ENCODE results near the gene ABCC6. TPM values are rescaled to one million over a fixed set of nuclear protein-coding genes. Genes with fewer than 3 reads are reported as not detected.
A peak's percentile ranks its signal among the peaks of the same experiment; 100 is the strongest.
"Not testable (repeated sequence)": the region's sequence is repeated elsewhere in the genome, so short reads cannot be mapped to it uniquely, and the experiment has no call there.

Gene ABCC6
- total RNA-seq = 1 to 10 TPM in 2 of 4 donors, under 1 TPM in 2; 0.23 to 4.8 (median 0.73) TPM

DNA sequence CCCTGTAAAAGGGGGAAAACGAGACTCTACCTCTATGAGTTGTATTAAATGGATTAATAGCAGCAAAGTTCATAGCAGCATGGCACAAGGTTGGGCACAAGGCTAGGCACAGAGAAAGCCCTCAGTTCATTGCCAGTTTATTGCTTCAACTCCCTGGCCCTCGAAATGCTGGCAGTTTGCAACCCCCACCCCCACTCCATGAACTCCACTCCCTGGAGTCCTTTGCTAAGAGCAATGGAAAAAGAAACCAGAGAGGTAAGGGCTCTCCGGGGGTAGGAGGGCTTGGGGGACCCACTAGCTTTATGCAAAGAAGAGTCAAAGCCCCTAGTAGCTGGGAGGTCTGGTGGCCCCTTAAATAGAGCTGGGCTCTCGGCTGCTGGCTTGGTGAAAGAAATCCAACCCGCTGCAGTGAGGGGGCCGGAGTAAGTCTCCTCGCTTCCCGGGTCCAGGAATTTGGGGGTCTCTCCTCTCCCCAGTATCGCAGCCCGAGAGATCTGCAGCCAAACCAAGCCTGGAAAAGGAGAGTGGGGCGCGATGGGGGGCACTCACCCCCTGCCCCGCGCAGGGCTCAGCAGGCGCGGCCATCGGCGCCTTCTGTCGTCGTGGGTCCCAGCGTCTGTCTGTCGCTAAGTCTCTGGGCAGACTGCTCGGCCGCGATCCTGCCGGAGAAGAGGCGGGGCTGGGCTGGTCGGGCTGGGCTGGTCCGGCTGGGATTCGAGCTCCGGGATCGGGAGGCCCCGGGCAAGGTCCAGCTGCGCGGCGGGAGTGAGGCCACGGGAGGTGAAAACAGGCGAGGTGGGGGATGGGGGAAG, at the start of gene ABCC6:
Gene ABCC6, minus strand, starts transcription at position 645 of the 812 bp plus-strand sequence. Its CDS starts 60 bp downstream, at position 585.
- H3K9me3 ChIP-seq; H3K4me1 ChIP-seq; H3K27ac ChIP-seq; DNase-seq; intact Hi-C loops (cut with DNase I; ENCODE audit: low total_unique reads); in situ Hi-C loops (cut with MboI; ENCODE audit: low sequenced_read_pairs in 4 of 4); H3K27me3 ChIP-seq; H3K36me3 ChIP-seq: not testable (repeated sequence)
- peak in 1 of 2 donors; percentile 68 for ATAC-seq
- peak within 1 kb of the TSS in 3 of 4 donors; percentile 14 to 39 (median 21) for H3K4me3 ChIP-seq

GRCh38 chr16:16272573-16273221, 49.4 kb upstream of the ABCC6 start:
- in situ Hi-C loops (cut with MboI; ENCODE audit: low sequenced_read_pairs in 4 of 4); intact Hi-C loops (cut with DNase I; ENCODE audit: low total_unique reads); H3K27ac ChIP-seq; H3K9me3 ChIP-seq; ATAC-seq; H3K4me3 ChIP-seq; H3K4me1 ChIP-seq; DNase-seq; H3K36me3 ChIP-seq; H3K27me3 ChIP-seq: not testable (repeated sequence)

GRCh38 chr16:16271658-16272057, 48.4 kb upstream of the ABCC6 start:
- H3K27me3 ChIP-seq; in situ Hi-C loops (cut with MboI; ENCODE audit: low sequenced_read_pairs in 4 of 4); H3K9me3 ChIP-seq; H3K27ac ChIP-seq; DNase-seq; ATAC-seq; H3K4me1 ChIP-seq; H3K36me3 ChIP-seq; intact Hi-C loops (cut with DNase I; ENCODE audit: low total_unique reads); H3K4me3 ChIP-seq: not testable (repeated sequence)

DNA sequence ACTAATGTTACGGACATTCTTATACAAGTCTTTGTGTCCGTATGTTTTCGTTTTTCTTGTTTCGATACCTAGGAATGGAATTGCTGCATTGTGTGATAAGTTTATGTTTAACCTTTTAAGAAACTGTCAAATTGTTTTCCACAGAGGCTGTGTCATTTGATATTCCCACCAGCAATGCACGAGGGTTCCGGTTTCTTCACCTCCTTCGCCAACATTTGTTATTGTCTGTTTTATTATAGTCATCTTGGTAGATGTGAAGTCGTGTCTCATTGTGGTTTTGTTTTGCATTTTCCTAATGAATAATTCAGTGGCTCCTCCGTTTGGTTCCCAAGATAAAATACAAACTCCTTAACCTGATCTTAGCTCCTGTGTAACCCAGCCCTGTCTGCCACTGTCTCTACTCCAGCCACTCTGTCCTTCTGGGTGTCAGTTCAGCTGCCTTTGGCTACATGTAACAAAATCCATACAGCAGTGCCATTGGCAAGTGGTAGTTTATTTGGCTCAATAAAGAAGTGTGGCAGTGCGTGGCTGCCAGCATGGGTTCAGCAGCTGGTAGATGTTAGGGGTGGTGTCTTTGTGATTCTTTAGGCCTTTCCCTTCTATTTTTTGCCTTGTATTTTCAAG, 45.0 kb upstream of the ABCC6 start:
- DNase-seq; H3K4me3 ChIP-seq; H3K27me3 ChIP-seq; in situ Hi-C loops (cut with MboI; ENCODE audit: low sequenced_read_pairs in 4 of 4); H3K9me3 ChIP-seq; intact Hi-C loops (cut with DNase I; ENCODE audit: low total_unique reads); H3K4me1 ChIP-seq; H3K36me3 ChIP-seq: not testable (repeated sequence)
- peak; percentile 75 to 78 for ATAC-seq
- H3K27ac ChIP-seq = peak overlapping the region; percentile 61 to 79 (median 74)

DNA sequence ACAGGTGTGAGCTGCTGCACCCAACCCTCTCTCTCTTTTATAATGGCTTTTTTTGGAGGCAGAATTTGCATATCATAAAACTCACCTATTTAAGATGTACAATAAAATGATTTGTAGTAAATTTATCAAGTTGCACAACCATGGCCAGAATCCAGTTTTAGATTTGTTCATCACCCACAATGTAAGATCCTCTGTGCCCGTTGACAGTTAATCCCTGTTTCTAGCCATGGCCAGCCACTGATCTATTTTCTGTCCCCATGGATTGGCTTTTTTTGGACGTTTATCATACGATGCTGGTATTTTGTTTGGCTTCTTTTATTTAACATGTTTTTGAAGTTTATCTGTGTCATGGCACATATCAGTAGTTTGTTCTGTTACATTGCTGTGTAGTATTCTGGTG, 44.4 kb upstream of the ABCC6 start:
- H3K9me3 ChIP-seq; H3K36me3 ChIP-seq; in situ Hi-C loops (cut with MboI; ENCODE audit: low sequenced_read_pairs in 4 of 4); DNase-seq; intact Hi-C loops (cut with DNase I; ENCODE audit: low total_unique reads); H3K4me1 ChIP-seq; H3K4me3 ChIP-seq; H3K27me3 ChIP-seq: not testable (repeated sequence)
- peak overlapping the region in 3 of 4 donors; percentile 72 to 79 (median 76) for H3K27ac ChIP-seq
- peak; percentile 30 to 83 for ATAC-seq

DNA sequence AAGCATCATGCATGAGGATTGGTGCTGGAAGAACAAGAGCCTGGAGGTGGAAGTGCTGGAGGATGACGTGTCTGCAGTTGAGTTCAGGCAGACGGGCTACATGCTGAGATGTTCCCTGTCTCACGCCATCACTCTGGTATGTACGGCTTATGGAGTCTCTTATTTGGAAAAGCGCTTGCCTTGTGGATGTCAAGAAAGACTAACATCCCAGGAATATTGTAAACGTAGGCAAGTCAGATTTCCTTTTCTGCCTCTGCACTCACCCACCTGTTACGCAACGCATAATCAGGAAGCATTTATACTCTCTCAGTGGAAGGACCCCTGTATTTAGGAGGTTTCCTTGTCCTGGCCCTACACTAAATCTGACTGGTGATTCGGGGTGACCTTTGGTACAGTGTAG, 41.8 kb upstream of the ABCC6 start:
- H3K36me3 ChIP-seq; DNase-seq; ATAC-seq; intact Hi-C loops (cut with DNase I; ENCODE audit: low total_unique reads); H3K9me3 ChIP-seq; H3K4me3 ChIP-seq; H3K27me3 ChIP-seq; H3K27ac ChIP-seq; in situ Hi-C loops (cut with MboI; ENCODE audit: low sequenced_read_pairs in 4 of 4); H3K4me1 ChIP-seq: not testable (repeated sequence)

DNA sequence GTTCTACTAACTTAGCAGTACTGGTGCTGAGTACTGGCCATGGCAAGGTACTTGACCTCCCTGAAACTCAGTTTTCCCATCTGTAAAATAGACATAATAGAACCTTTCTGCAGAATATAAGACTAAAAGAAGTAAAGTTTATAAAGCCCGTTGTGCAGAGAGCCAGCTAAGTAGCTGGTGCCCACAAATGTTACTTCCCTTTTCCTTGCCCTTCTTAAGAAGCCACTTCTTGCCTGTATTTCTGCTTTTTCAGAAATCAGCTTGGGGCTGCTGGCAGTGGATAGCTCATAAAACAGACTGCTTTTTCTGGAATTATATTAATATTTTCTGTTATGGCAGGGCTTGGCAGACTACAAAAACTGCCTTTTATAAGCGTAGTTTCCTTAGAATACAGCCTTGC, 40.7 kb upstream of the ABCC6 start:
- H3K9me3 ChIP-seq; intact Hi-C loops (cut with DNase I; ENCODE audit: low total_unique reads); H3K36me3 ChIP-seq; DNase-seq; H3K4me1 ChIP-seq; H3K4me3 ChIP-seq; ATAC-seq; H3K27ac ChIP-seq; H3K27me3 ChIP-seq; in situ Hi-C loops (cut with MboI; ENCODE audit: low sequenced_read_pairs in 4 of 4): not testable (repeated sequence)

DNA sequence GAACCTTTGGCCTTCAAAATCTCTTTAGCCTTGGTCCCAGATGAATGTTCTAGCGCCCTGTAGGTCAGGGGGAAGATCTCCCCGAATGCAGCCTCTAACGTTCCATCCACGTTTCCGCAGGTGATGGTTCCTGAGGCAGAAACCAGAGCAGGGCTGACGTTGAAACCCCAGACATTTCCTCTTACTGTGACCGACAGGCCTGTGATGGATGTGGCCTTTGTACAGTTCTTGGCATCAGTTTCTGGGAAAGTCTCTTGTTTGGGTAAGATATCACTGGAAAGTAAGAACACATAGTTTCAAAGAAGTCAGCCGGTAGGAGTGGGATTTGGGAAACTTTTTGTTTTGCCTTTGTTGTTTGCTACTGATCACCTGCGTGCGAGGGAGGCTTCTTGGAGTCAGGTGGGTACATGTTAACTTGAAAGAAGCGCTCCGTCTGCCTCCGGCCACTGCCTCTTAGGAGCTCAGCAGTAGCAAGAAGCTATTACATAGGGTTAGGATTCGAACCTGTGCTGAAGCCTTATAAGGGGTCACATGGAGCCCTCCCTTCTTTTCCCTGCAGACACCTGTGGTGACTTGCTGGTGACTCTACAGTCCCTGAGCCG, 39.8 kb upstream of the ABCC6 start:
- H3K27me3 ChIP-seq; H3K27ac ChIP-seq; ATAC-seq; DNase-seq; H3K4me1 ChIP-seq; H3K4me3 ChIP-seq; H3K9me3 ChIP-seq; H3K36me3 ChIP-seq; intact Hi-C loops (cut with DNase I; ENCODE audit: low total_unique reads); in situ Hi-C loops (cut with MboI; ENCODE audit: low sequenced_read_pairs in 4 of 4): not testable (repeated sequence)

GRCh38 chr16:16259971-16260370, 36.7 kb upstream of the ABCC6 start:
- in situ Hi-C loops (cut with MboI; ENCODE audit: low sequenced_read_pairs in 4 of 4); H3K27me3 ChIP-seq; intact Hi-C loops (cut with DNase I; ENCODE audit: low total_unique reads); H3K9me3 ChIP-seq; DNase-seq; H3K4me1 ChIP-seq; H3K36me3 ChIP-seq; H3K4me3 ChIP-seq: not testable (repeated sequence)
- peak; percentile 98 for ATAC-seq
- H3K27ac ChIP-seq = peak overlapping the region in 2 of 4 donors; percentile 52 to 61

DNA sequence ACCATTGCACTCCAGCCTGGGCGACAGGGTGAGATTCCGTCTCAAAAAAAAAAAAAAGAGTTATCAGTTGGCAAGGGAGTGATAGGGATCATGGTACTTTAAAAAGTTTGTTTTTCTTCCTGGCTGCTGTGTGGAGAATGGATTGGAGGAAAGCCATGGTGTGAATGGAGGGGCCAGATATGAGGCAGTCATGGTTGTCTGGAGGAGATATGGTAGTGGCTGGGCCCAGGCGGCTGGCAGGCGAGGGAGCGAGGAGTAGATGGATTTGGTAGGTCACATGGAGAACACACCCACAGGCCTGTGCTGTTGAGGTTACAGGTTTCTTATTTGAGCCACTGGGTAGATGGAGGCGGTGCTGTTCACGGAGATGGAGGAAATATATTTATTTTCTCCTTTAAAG, 35.5 kb upstream of the ABCC6 start:
- H3K4me1 ChIP-seq; in situ Hi-C loops (cut with MboI; ENCODE audit: low sequenced_read_pairs in 4 of 4); H3K36me3 ChIP-seq; DNase-seq; intact Hi-C loops (cut with DNase I; ENCODE audit: low total_unique reads); H3K27me3 ChIP-seq; H3K9me3 ChIP-seq; ATAC-seq; H3K4me3 ChIP-seq: not testable (repeated sequence)
- H3K27ac ChIP-seq = peak overlapping the region in 2 of 4 donors; percentile 29 to 42
